Right cardiac atrium (tissue), 5 donors: ENCODE measurements around the gene BRINP3. TPM values are rescaled to one million over a fixed set of nuclear protein-coding genes. Genes with fewer than 3 reads are reported as not detected.
"Not testable (repeated sequence)": the region's sequence is repeated elsewhere in the genome, so short reads cannot be mapped to it uniquely, and the experiment has no call there.

Source experiments
- ATAC-seq, 2 donors: fragments of 200-7000 bp; cut with Tn5 transposase; one replicate each; pipeline versions ENCODE4 v1.8.0 to v1.9.1; 2020; ENCODE audit warnings: moderate library complexity in 2 of 2, mild to moderate bottlenecking in 1 of 2
- DNase-seq, 3 donors: peaks; one replicate each; pipeline ENCODE4 v3.0.0-alpha.2; 2020
- H3K27ac ChIP-seq: one replicate; pipeline ENCODE4 v1.5.1; 2013; ENCODE audit warnings: mild to moderate bottlenecking, low read length, control low read depth, moderate library complexity
- H3K27me3 ChIP-seq: one replicate; pipeline ENCODE4 v1.6.1; 2013; ENCODE audit not compliant: control insufficient read depth, insufficient read depth
- H3K4me1 ChIP-seq: one replicate; pipeline ENCODE4 v1.6.1; 2013; ENCODE audit warnings: low read length; ENCODE audit not compliant: control insufficient read depth, insufficient read depth
- H3K4me3 ChIP-seq: one replicate; pipeline ENCODE4 v1.5.1; 2013; ENCODE audit warnings: low read length, control low read depth
- H3K9me3 ChIP-seq: one replicate; pipeline ENCODE4 v1.6.1; 2013; ENCODE audit warnings: low read length; ENCODE audit not compliant: control insufficient read depth
- WGBS: extraction: QIAGEN DNeasy Blood & Tissue Kit; methylation state at CpG from one replicate; pipeline ENCODE4 v1.1.7; 2013; 5-methylcytosine and 5-hydroxymethylcytosine counted together
- intact Hi-C, 4 donors: fragments of 100-400 bp; cut with DNase I; formaldehyde crosslinking; loops; one replicate each; pipeline versions ENCODE4 v1.11.0 to v1.14.0; 2022 to 2023
- polyA plus RNA-seq: library from polyadenylated mRNA; stranded (reverse); fragments of 200-250 nt; gene quantifications from one replicate; pipeline ENCODE4 v1.2.3, GENCODE V29; 2013
- total RNA-seq, 4 donors: library from RNA; stranded (reverse); fragmentation: NEBNext Ultra II Directional; extraction: Animal tissue kit (Norgen Biotek cat#: 25700); gene quantifications; one replicate each; pipeline ENCODE4 v1.2.1, GENCODE V29; 2021
- donor health status: healthy with polysubstance abuse.
- donor health status: DM: no; HTN: yes; CAD: no.
- donor health status: DM: no; HTN: no; CAD: no.
- donor health status: DM: no; HTN: yes; CAD: no; lungs with severe emphysema.
- donor health status: DM: yes; HTN: yes; CAD: no.

Gene BRINP3
- total and polyA plus RNA-seq, 5 donors, result 3.6 to 27.0 (median 14.2) TPM

- Histone ChIP-seq H3K4me3 (no peak overlapping the region), H3K4me1 (no peaks in the 10 kb centered on the region), H3K27ac (no peak overlapping the region), H3K9me3 (no peaks in the 10 kb centered on the region), H3K27me3 (no peaks in the 10 kb centered on the region)
- DNase-seq (no peak), ATAC-seq (no peak)
- 77% methylated on average over 3 of the region's 3 CpGs for WGBS
- intact Hi-C loops, result no loop called here
Measured at GRCh38 chr1:190168116-190168892, 309.4 kb downstream of the BRINP3 start.

- no peak overlapping the region for H3K4me3 ChIP-seq
Measured at GRCh38 chr1:190159146-190159545, 318.5 kb downstream of the BRINP3 start.

GRCh38 chr1:190154744-190155143 lies 322.9 kb downstream of the BRINP3 start:
- intact Hi-C loops, result no loop called here
- H3K9me3 ChIP-seq, result no peaks in the 10 kb centered on the region
- ATAC-seq, result no peak
- DNase-seq, result no peak
- no peak overlapping the region for H3K27ac ChIP-seq
- WGBS, result 41% methylated on average over 2 of the region's 2 CpGs
- H3K27me3 ChIP-seq, result no peaks in the 10 kb centered on the region
- H3K4me3 ChIP-seq, result no peak overlapping the region
- no peaks in the 10 kb centered on the region for H3K4me1 ChIP-seq

More at GRCh38 chr1:190159146-190159545, 318.5 kb downstream of the BRINP3 start:
- no peak overlapping the region for H3K27ac ChIP-seq
- ATAC-seq, result no peak
- intact Hi-C loops, result no loop called here
- no peak for DNase-seq
- no peaks in the 10 kb centered on the region for H3K9me3 ChIP-seq
- no peaks in the 10 kb centered on the region for H3K27me3 ChIP-seq
- H3K4me1 ChIP-seq, result no peaks in the 10 kb centered on the region
- 75% methylated on average over 2 of the region's 2 CpGs for WGBS

DNA sequence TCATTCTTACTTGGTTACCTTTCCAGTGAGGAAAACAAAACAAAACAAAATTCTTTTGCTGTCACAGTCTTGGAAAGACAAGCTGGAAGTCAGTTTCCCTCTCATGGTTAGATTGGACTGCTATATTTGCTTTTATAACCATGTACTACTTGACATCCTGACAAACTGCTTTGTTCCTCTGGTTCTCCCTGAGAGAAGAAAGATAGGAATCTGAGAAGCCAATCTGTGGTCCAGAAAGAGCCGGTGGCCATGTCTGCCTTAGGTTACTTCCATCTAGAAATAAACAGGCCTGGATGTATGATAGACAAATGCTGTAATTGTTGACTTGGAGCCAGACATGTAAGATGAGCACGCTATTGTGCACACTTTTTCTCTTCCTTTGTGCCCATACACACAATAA lies 330.0 kb downstream of the BRINP3 start:
- H3K9me3 ChIP-seq, result no peaks in the 10 kb centered on the region
- H3K27ac ChIP-seq, result no peak overlapping the region
- H3K4me3 ChIP-seq, result no peak overlapping the region
- no peaks in the 10 kb centered on the region for H3K27me3 ChIP-seq
- intact Hi-C loops, result no loop called here
- WGBS, result 68% methylated on average over 2 of the region's 2 CpGs
- no peaks in the 10 kb centered on the region for H3K4me1 ChIP-seq
- no peak for ATAC-seq
- no peak for DNase-seq

DNA sequence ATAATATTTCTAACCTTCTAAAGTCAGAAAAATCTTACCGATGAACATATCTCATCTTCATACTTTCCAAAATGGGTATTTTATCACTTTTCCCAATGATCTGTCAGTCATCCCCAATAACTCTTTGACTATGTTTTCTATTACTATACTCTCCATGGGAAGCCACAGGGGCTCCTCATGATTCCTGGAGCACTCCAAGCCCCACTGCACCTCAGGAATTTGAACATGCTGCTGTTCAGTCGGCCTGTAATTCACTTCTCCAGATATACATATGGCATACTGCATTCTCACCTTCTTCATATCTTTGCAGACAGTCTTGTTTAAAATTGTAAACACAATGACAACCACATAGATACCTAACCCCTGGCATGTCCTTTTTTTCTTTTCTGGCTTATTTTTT lies 333.0 kb downstream of the BRINP3 start:
- Histone ChIP-seq H3K27me3 (no peaks in the 10 kb centered on the region), H3K4me3 (no peak overlapping the region), H3K9me3 (no peaks in the 10 kb centered on the region), H3K4me1 (no peaks in the 10 kb centered on the region), H3K27ac (no peak overlapping the region)
- WGBS, result 76% methylated on average over 2 of the region's 2 CpGs
- DNase-seq (peak in 1 of 3 donors; percentile 4), ATAC-seq (no peak)
- intact Hi-C loops, result no loop called here

- intact Hi-C loops, result no loop called here
- no peaks in the 10 kb centered on the region for H3K4me1 ChIP-seq
- no peaks in the 10 kb centered on the region for H3K27me3 ChIP-seq
- no peak overlapping the region for H3K4me3 ChIP-seq
- no peaks in the 10 kb centered on the region for H3K9me3 ChIP-seq
- ATAC-seq (no peak), DNase-seq (no peak)
- H3K27ac ChIP-seq, result no peak overlapping the region
- 91% methylated on average over 1 of the region's 1 CpG for WGBS
Measured at GRCh38 chr1:190140644-190141043, 337.0 kb downstream of the BRINP3 start.

DNA sequence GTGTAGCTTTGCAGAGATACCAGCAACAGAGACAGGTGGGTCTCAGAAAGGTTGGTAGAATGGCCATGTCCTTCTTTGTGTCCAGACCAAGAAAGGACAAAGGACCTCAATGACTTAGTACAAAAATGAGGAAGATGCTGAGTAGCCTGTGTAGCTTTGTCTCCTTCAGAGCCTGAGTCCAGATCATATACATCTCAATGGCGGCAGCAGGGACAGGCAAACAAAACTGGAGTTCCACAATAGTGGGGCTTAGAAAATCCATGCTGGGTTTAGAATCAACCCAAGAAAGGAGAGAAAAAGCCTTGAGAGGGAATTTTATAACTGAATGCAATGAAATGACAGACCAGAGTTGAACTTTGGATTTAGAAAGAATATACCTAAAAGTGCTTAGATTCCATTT lies 339.0 kb downstream of the BRINP3 start:
- intact Hi-C loops, result no loop called here
- H3K4me3 ChIP-seq, result no peak overlapping the region
- DNase-seq, result no peak
- H3K4me1 ChIP-seq, result no peaks in the 10 kb centered on the region
- WGBS, result 96% methylated on average over 1 of the region's 1 CpG
- H3K27ac ChIP-seq, result no peak overlapping the region
- no peaks in the 10 kb centered on the region for H3K27me3 ChIP-seq
- ATAC-seq, result no peak
- H3K9me3 ChIP-seq, result no peaks in the 10 kb centered on the region

GRCh38 chr1:190138266-190138665 lies 339.4 kb downstream of the BRINP3 start:
- Histone ChIP-seq H3K4me1 (no peaks in the 10 kb centered on the region), H3K9me3 (no peaks in the 10 kb centered on the region), H3K27ac (no peak overlapping the region), H3K4me3 (no peak overlapping the region), H3K27me3 (no peaks in the 10 kb centered on the region)
- DNase-seq (no peak), ATAC-seq (no peak)
- intact Hi-C loops, result no loop called here
- 89% methylated on average over 2 of the region's 2 CpGs for WGBS

GRCh38 chr1:190129366-190129765 lies 348.3 kb downstream of the BRINP3 start:
- no peak for DNase-seq
- Histone ChIP-seq H3K27me3 (no peaks in the 10 kb centered on the region), H3K9me3 (no peaks in the 10 kb centered on the region), H3K4me3 (no peak overlapping the region), H3K4me1 (no peaks in the 10 kb centered on the region), H3K27ac (no peak overlapping the region)
- intact Hi-C loops, result no loop called here
- no peak for ATAC-seq
- WGBS, result 78% methylated on average over 1 of the region's 1 CpG

GRCh38 chr1:190126728-190127127 lies 350.9 kb downstream of the BRINP3 start:
- Histone ChIP-seq H3K9me3 (no peaks in the 10 kb centered on the region), H3K27me3 (no peaks in the 10 kb centered on the region), H3K4me3 (no peak overlapping the region), H3K4me1 (no peaks in the 10 kb centered on the region), H3K27ac (no peak overlapping the region)
- ATAC-seq (no peak), DNase-seq (no peak)
- 83% methylated on average over 2 of the region's 2 CpGs for WGBS
- intact Hi-C loops, result no loop called here

DNA sequence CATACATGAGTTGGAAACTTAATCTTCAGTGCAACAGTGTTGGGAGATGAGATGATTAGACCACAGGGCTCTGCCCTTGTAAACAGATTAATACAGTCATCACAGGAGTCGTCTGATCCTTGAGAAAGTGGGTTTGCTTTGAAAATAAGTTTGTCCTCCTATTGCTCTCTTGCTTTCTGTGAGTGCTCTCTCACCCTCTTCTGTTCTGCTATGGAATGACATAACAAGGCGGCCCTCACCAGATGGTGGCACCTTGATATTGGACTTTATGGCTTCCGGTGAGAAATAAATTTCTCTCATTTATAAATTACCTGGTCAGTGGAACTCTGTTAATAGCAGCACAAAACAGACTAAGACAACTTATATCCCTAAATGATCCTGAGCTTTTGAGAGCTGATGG lies 353.6 kb downstream of the BRINP3 start:
- Histone ChIP-seq H3K9me3 (no peaks in the 10 kb centered on the region), H3K27ac (no peak overlapping the region), H3K4me3 (no peak overlapping the region), H3K4me1 (no peaks in the 10 kb centered on the region), H3K27me3 (no peaks in the 10 kb centered on the region)
- no peak for DNase-seq
- intact Hi-C loops, result no loop called here
- ATAC-seq, result no peak
- WGBS, result 74% methylated on average over 3 of the region's 3 CpGs

DNA sequence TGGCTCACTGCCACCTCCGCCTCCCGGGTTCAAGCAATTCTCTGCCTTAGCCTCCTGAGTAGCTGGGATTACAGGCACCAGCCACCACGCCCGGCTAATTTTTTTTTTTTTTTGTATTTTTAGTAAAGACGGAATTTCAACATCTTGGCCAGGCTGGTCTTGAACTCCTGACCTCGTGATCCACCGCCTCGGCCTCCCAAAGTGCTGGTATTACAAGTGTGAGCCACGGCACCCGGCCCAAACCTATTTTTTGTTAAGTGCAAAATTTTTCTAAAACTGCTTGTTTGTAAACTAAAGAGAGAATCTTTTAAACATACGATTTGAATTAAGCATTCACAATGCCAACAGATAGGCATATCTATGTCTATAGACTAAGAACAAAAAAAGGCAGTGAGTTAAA lies 357.1 kb downstream of the BRINP3 start:
- DNase-seq, result peak in 1 of 3 donors; percentile 7
- H3K4me1 ChIP-seq, ATAC-seq, H3K27ac ChIP-seq, H3K27me3 ChIP-seq, H3K9me3 ChIP-seq, intact Hi-C loops, H3K4me3 ChIP-seq: not testable (repeated sequence)
- WGBS, result 86% methylated on average over 11 of the region's 11 CpGs
